Mucosa of stomach (tissue), 1 donor: Measurements from ENCODE around the gene DNAJB5.

Experiments
- H3K27me3 ChIP-seq: one replicate; pipeline ENCODE4 v1.7.0; 2013; ENCODE audit warnings: mild to moderate bottlenecking, low read length; ENCODE audit not compliant: control insufficient read depth, insufficient read depth
- H3K36me3 ChIP-seq: one replicate; pipeline ENCODE4 v1.7.0; 2013; ENCODE audit warnings: low read length; ENCODE audit not compliant: control insufficient read depth, insufficient read depth
- H3K4me1 ChIP-seq: one replicate; pipeline ENCODE4 v1.7.0; 2013; ENCODE audit warnings: mild to moderate bottlenecking, low read length; ENCODE audit not compliant: control insufficient read depth, insufficient read depth
- H3K4me3 ChIP-seq: one replicate; pipeline ENCODE4 v1.7.0; 2013; ENCODE audit warnings: low read length
- H3K9ac ChIP-seq: one replicate; pipeline ENCODE4 v1.7.0; 2013; ENCODE audit warnings: mild to moderate bottlenecking, low read length, moderate library complexity
- H3K9me3 ChIP-seq: one replicate; pipeline ENCODE4 v1.7.0; 2013; ENCODE audit warnings: mild to moderate bottlenecking, low read length, moderate library complexity; ENCODE audit not compliant: control insufficient read depth
- donor health status: Pancreatic carcinoma.

The DNAJB5 gene

DNA sequence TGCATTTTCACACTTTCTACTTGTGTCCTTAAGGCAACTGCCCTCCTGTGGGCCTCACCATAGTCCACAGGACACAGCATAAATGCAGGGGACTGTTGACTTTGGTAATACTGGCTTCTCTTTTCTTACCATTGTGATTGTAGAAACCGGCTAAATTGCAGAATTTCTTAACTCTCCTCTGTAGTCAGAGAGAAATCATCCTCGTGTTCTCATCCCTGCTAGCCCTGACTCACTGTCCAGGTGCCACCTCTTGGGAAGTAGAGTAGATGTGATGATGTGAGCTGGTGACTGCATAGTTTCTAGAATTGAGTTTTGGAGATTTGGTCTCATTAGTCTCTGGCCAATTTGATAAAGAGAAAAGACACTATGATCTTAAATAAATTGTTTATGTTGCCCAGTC is 26.0 kb upstream of the DNAJB5 start:
- Histone ChIP-seq H3K9ac (no peak overlapping the region), H3K4me1 (peaks cover 14% of the 10 kb centered on the region), H3K4me3 (no peak overlapping the region), H3K36me3 (no peaks in the 10 kb centered on the region), H3K9me3 (no peaks in the 10 kb centered on the region), H3K27me3 (peaks cover 38% of the 10 kb centered on the region)

DNA sequence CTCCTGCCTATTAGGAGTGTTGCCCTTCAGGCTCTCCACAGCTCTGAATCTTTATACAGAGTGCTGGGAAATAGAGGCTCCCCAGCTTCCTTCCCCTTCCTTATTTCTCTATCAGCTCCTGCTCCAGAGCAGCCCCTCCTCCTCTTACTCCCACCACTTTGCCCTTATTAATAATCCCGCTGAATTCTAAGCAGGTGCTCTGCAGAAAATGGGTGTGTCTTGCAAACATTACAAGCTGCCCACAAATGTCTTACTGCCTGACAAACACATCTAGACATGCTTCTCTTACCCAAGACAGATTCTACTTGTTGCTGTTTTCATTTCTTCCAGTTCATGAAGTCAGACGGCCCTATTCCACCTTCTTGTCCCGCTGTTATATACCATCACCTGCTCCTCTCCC is 25.1 kb upstream of the DNAJB5 start:
- Histone ChIP-seq H3K9me3 (no peaks in the 10 kb centered on the region), H3K9ac (no peak overlapping the region), H3K36me3 (no peaks in the 10 kb centered on the region), H3K27me3 (peaks cover 30% of the 10 kb centered on the region), H3K4me3 (no peak overlapping the region), H3K4me1 (peaks cover 14% of the 10 kb centered on the region)

DNA sequence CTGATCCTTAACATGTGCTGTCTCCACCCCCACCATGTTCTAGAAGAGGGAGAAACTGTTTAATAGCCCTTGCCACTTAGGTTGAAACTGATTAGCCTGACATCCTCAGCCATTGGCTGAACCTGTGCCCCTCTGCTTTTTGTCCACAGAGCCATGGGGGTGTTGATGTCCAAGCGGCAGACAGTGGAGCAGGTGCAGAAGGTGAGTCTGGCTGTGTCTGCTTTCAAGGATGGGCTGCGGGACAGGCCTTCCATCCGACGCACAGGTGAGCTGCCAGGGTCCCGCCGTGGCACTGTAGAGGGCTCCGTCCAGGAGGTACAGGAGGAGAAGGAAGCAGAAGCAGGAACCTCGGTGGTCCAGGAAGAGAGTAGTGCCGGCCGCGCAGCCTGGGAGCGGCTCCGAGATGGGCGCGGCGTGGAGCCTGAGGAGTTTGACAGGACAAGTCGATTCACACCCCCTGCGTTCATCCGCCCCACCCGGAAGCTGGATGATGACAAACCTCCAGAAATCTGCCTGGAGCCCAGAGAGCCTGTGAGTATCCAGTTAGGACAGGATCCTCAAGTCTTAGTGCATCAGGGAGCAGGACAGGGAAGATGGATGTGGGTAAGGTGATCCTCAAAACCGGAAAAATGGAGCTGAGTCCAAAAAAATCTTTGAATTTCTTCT is 18.3 kb upstream of the DNAJB5 start:
- H3K9me3 ChIP-seq: no peaks in the 10 kb centered on the region
- H3K4me3 ChIP-seq: no peak overlapping the region
- H3K4me1 ChIP-seq: no peaks in the 10 kb centered on the region
- H3K36me3 ChIP-seq: no peaks in the 10 kb centered on the region
- no peak overlapping the region for H3K9ac ChIP-seq
- no peaks in the 10 kb centered on the region for H3K27me3 ChIP-seq

DNA sequence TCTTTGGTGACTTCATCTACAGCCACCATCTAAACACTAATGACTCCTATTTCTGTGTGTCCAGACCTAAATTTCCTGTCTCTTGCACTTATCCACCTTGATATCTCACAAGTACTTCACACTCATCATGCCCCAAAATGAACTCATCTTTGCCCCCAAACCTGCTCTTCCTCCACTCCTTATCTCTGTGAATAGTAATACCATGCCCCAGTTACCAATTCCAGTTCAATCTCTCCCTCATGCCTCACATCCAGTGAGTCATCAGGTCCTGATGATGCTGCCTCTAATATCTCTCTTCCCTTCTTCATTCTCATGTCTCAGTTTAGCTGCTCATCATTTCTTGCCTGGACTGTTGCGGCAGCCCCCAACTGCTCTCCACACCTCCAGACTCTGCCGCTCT is 14.9 kb upstream of the DNAJB5 start:
- Histone ChIP-seq H3K4me3 (no peak overlapping the region), H3K9me3 (no peaks in the 10 kb centered on the region), H3K36me3 (no peaks in the 10 kb centered on the region), H3K9ac (no peak overlapping the region), H3K4me1 (no peaks in the 10 kb centered on the region), H3K27me3 (no peaks in the 10 kb centered on the region)

DNA sequence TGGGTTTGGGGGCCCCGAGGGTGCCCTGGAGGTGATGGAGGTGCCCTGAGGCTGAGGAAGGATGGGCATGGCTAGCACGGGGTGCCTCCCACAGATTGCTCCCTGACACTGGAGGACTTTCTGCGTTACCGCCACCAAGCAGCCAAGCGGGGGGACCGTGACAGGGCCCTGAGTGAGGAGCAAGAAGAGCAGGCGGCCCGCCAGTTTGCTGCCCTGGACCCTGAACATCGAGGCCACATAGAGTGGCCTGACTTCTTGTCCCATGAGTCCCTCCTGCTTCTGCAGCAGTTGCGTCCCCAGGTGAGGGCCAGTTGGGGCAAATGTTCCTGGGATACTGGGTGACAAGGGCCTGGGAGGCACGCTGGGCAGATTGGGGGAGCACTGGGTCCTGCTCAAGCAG is 13.1 kb upstream of the DNAJB5 start:
- H3K4me3 ChIP-seq: no peak overlapping the region

DNA sequence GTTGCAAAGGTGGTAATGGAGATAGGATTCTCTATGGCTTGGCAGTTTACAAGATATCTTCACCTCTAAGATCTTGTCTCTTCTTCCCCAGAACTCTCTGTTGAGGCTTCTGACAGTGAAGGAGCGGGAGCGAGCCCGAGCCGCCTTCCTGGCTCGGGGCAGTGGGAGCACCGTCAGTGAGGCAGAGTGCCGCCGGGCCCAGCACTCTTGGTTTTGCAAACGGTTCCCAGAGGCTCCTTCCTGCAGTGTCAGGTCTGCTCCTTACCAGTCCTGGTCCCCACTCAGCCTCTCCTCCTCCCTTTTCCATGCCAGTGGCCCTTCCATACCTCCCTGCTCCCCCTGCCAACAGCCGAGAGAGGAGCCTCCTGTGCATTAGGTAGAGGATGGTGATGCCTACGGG is 12.6 kb upstream of the DNAJB5 start:
- Histone ChIP-seq H3K9ac (no peak overlapping the region), H3K9me3 (no peaks in the 10 kb centered on the region), H3K4me3 (no peak overlapping the region), H3K4me1 (no peaks in the 10 kb centered on the region), H3K27me3 (no peaks in the 10 kb centered on the region), H3K36me3 (no peaks in the 10 kb centered on the region)

More for the DNA sequence above, 13.1 kb upstream of the DNAJB5 start:
- no peaks in the 10 kb centered on the region for H3K9me3 ChIP-seq
- H3K9ac ChIP-seq: no peak overlapping the region
- no peaks in the 10 kb centered on the region for H3K4me1 ChIP-seq
- H3K36me3 ChIP-seq: no peaks in the 10 kb centered on the region
- no peaks in the 10 kb centered on the region for H3K27me3 ChIP-seq

DNA sequence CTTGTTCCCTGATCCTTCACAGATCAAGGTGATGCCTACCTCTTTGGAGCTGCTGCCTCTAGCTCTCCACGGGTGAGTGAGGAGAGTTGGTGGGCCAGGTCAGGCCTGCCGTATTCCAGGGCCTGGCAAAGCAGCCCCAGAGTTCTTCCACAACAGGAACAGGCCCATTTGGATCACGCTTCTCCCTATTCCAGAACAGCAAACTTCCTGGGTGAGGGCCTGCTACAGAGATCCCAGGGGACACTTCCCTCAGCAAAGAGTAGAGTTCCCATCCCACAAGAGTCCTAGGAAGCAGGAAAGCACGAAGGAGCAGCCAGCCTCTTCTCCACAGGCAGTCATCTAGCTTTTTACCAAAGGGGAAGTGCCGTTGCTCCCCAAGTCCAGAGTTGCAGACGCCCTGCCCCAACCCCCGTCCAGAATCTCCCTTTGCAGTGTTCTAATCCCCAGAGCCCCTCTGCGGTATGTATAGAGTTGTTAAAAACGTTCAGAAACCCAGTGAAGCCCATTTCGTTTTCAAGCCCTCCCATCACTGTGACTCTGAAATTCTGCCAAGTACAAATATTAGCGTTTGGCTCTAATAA is 9.3 kb upstream of the DNAJB5 start:
- Histone ChIP-seq H3K4me1 (no peaks in the 10 kb centered on the region), H3K36me3 (no peaks in the 10 kb centered on the region), H3K27me3 (peaks cover 4% of the 10 kb centered on the region), H3K4me3 (no peak overlapping the region), H3K9ac (no peak overlapping the region), H3K9me3 (no peaks in the 10 kb centered on the region)

DNA sequence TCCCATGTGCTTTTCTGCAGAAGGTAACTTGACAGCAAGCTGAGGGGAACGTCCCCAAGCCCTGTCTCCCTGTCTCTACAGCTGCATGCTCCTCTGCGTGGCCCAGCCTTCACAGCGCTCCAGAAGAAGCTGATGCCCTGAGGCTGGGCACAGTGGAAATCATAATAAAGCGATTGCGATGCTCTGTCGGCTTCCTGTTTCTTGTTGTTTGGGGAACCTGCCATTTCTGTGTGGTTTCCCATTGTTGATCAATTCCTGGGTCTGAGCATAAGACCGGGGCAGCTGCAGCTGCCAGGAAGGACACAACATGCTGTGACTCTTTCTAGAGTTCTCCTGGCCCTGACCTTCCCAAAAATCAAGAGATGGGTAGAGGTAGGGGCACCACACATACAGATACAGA is 7.2 kb upstream of the DNAJB5 start:
- H3K36me3 ChIP-seq: no peaks in the 10 kb centered on the region

DNA sequence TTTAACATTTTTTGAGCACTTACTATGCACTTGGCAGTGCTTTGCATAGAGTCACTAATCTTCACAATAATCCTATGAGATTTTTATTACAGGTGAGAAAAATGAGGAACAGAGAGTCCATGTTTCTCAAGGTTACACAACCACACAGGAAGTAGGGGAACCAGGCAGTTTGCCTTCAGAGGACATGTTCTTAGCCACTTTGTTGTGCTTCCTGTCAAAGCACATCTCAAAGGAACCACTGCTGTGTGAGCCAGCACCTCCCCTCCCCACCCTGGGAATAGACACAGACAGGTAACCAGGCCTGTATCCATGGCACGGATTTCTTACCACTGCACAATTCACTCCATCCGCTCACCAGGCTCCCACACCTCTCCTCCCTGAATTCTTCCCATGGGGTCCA is 6.3 kb upstream of the DNAJB5 start:
- Histone ChIP-seq H3K9me3 (no peaks in the 10 kb centered on the region), H3K9ac (no peak overlapping the region), H3K27me3 (peaks cover 4% of the 10 kb centered on the region), H3K36me3 (no peaks in the 10 kb centered on the region), H3K4me3 (no peak overlapping the region), H3K4me1 (peaks cover 5% of the 10 kb centered on the region)

More for the DNA sequence above, 7.2 kb upstream of the DNAJB5 start:
- Histone ChIP-seq H3K27me3 (peaks cover 4% of the 10 kb centered on the region), H3K4me3 (no peak overlapping the region), H3K4me1 (peaks cover 3% of the 10 kb centered on the region), H3K9me3 (no peaks in the 10 kb centered on the region), H3K9ac (no peak overlapping the region)

DNA sequence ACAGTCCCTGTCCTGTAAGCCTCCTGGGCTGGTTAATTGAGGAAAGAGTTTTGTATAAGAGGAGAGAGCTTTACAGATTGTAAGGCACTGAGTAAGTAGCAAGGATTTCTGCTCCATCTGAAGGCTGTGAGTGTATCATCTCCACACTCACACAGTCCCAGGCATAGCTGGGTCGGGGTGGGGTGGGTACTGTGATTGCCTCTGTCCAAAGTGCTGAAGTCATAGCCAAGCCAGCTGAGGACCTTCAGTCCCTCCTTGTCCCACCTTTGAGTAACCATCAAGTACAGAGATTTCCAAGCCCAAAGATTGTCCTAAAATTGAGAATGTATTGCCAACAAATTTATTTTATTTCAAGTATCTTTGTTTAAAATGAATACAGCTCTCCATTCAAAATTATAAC is 5.5 kb upstream of the DNAJB5 start:
- H3K36me3 ChIP-seq: no peaks in the 10 kb centered on the region
- no peaks in the 10 kb centered on the region for H3K9me3 ChIP-seq
- no peak overlapping the region for H3K4me3 ChIP-seq
- H3K4me1 ChIP-seq: peaks cover 5% of the 10 kb centered on the region
- no peak overlapping the region for H3K9ac ChIP-seq
- H3K27me3 ChIP-seq: peaks cover 7% of the 10 kb centered on the region

DNA sequence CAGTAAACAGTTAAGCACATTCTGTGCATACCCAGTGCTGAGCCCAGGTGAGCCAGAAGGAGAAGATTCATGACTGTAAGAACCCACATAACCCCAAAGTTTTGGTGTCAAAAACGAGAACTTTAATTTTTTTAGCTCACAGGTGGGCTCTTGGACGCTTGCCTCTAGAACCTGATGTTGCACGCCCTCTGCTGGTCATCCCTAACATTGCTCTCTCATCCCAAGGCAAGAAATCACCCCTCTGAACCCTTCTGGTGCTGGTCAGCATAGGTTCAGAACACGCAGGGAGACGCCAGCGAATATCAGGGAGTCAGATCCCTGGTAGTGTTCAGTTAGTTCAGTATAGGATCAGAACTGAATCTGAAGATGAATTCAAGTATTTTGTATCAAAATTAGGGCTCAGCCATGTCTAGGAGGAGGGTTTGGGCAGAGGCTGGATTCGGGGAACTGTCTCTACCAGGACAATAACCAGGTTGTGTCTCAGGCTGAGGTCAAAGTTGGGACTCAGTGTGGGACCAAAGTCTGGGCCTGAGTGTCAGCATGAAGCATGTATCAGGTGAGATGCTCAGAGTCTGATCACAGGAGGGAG is 4.1 kb upstream of the DNAJB5 start:
- H3K36me3 ChIP-seq: no peaks in the 10 kb centered on the region
- H3K27me3 ChIP-seq: peaks cover 7% of the 10 kb centered on the region
- H3K9ac ChIP-seq: no peak overlapping the region
- H3K9me3 ChIP-seq: no peaks in the 10 kb centered on the region
- no peak overlapping the region for H3K4me3 ChIP-seq
- peaks cover 5% of the 10 kb centered on the region for H3K4me1 ChIP-seq

DNA sequence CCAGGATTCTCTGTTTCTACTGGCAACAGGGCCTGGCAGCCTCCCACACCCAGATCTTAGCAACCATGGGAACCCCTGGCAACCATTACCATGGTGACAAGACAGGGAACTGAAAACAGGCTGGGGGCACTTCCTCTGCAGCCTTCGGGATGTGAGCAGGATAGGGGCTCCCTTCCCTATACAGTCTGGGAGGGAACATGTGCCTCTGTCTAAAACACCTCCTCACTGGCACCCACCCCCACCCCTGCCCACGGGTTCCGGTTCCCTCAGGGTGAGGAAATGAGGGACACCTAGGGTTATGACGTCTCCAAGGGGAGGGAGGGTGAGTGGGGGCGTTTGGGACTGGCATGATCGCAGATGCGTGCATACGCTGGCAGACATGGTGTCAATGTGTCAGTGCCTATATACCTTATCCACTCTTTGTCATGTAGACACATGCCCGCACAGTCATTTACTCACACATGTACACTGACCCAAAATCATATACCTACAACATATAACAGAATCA is 3.0 kb upstream of the DNAJB5 start:
- H3K9ac ChIP-seq: no peak overlapping the region
- H3K4me1 ChIP-seq: peaks cover 5% of the 10 kb centered on the region
- H3K4me3 ChIP-seq: no peak overlapping the region
- H3K27me3 ChIP-seq: peaks cover 7% of the 10 kb centered on the region
- H3K9me3 ChIP-seq: no peaks in the 10 kb centered on the region
- H3K36me3 ChIP-seq: no peaks in the 10 kb centered on the region
